OCI-LY1 (cell line): ENCODE measurements around the gene IFT172.

Experiments used
- EZH2 ChIP-seq: fragments of 200-600 bp; sonication (generic), shearing (Covaris generic); IDR thresholded peaks from 2 replicates; pipeline ENCODE4 v1.8.0; 2017; ENCODE audit warnings: borderline replicate concordance, mixed run types, mild to moderate bottlenecking, antibody characterized with exemption, low read length, moderate library complexity, mixed read lengths
- TF ChIP-seq, protein P1 (sequence below): fragments of 200-600 bp; sonication (generic), shearing (Covaris generic); IDR thresholded peaks from 2 replicates; pipeline ENCODE4 v1.5.1; 2017; ENCODE audit warnings: mild to moderate bottlenecking, antibody characterized with exemption, low read length, moderate library complexity, mixed read lengths

DNA sequence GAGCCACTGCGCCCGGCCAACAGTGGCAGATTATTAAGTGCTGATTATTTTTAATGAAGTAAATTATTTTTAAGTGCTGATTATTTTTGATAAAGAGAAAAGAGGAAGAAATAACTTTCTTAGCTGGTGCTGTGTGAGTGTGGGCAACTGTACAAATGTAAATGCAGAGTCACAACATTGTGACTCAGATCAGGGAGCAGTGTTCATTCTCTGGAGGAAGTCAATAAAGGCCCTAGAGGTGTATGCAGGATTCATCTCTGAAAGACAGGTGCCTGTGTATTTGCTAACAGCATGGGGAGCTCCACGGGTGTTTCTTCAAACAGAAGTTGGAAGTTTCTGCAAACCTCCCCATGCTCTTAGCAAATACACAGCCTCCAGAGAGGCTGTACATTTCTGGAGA lies 41.2 kb downstream of the IFT172 start:
- no peak for TF ChIP-seq EZH2
- TF ChIP-seq, protein P1, sequence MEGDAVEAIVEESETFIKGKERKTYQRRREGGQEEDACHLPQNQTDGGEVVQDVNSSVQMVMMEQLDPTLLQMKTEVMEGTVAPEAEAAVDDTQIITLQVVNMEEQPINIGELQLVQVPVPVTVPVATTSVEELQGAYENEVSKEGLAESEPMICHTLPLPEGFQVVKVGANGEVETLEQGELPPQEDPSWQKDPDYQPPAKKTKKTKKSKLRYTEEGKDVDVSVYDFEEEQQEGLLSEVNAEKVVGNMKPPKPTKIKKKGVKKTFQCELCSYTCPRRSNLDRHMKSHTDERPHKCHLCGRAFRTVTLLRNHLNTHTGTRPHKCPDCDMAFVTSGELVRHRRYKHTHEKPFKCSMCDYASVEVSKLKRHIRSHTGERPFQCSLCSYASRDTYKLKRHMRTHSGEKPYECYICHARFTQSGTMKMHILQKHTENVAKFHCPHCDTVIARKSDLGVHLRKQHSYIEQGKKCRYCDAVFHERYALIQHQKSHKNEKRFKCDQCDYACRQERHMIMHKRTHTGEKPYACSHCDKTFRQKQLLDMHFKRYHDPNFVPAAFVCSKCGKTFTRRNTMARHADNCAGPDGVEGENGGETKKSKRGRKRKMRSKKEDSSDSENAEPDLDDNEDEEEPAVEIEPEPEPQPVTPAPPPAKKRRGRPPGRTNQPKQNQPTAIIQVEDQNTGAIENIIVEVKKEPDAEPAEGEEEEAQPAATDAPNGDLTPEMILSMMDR: no peak
